CD14-positive monocyte (primary cell): ENCODE data around the gene CHMP1B. TPM values are rescaled to one million over a fixed set of nuclear protein-coding genes. Genes with fewer than 3 reads are reported as not detected.

Experiments
- DNase-seq, 3 donors: peaks; one replicate each; pipeline ENCODE4 v3.0.0-alpha.2; 2011 to 2022
- H2AFZ ChIP-seq: 2 replicates; pipeline ENCODE4 v1.6.0; 2012; ENCODE audit warnings: mild to moderate bottlenecking, low read depth, low read length, inconsistent platforms; ENCODE audit not compliant: insufficient read depth, poor library complexity, severe bottlenecking
- H3K27ac ChIP-seq, 2 donors: 1 replicate in 1 of 2; 2 replicates in 1 of 2; pipeline ENCODE4 v1.5.1; 2012 to 2013; ENCODE audit warnings: low read length in 2 of 2, control low read depth in 1 of 2, inconsistent platforms in 1 of 2, low read depth in 1 of 2, mild to moderate bottlenecking in 1 of 2
- H3K27me3 ChIP-seq, 2 donors: one replicate each; pipeline versions ENCODE4 v1.6.0 to v1.6.1; 2011 to 2013; ENCODE audit warnings: low read length in 2 of 2; ENCODE audit not compliant: control insufficient read depth in 2 of 2, insufficient read depth in 2 of 2
- H3K36me3 ChIP-seq, 2 donors: replicated peaks in 1 of 2; 1 replicate in 1 of 2; 2 replicates in 1 of 2; pipeline versions ENCODE4 v1.5.1 to v1.6.1; 2012 to 2013; ENCODE audit warnings: low read length in 2 of 2, control low read depth in 1 of 2, inconsistent platforms in 1 of 2, mild to moderate bottlenecking in 1 of 2; ENCODE audit not compliant: insufficient read depth in 2 of 2, control insufficient read depth in 1 of 2
- H3K4me1 ChIP-seq, 2 donors: 1 replicate in 1 of 2; 2 replicates in 1 of 2; pipeline versions ENCODE4 v1.5.1 to v1.6.1; 2012 to 2013; ENCODE audit warnings: low read length in 2 of 2, control low read depth in 1 of 2, inconsistent platforms in 1 of 2, mild to moderate bottlenecking in 1 of 2, moderate library complexity in 1 of 2; ENCODE audit not compliant: insufficient read depth in 2 of 2, control insufficient read depth in 1 of 2
- H3K4me2 ChIP-seq: replicated peaks from 2 replicates; pipeline ENCODE3; 2012; ENCODE audit warnings: low read length, moderate library complexity, mild to moderate bottlenecking; ENCODE audit not compliant: poor library complexity, severe bottlenecking; ENCODE audit errors: extremely low read depth
- H3K4me3 ChIP-seq, 3 experiments: fragments of 200-600 bp in 1 of 3; sonication (generic) in 1 of 3; replicated peaks in 1 of 3; 1 replicate in 2 of 3; 2 replicates in 1 of 3; pipeline ENCODE4 v1.5.1; 2011 to 2013; ENCODE audit warnings: low read length in 3 of 3, mild to moderate bottlenecking in 3 of 3, control low read depth in 2 of 3, low read depth in 2 of 3, inconsistent platforms in 1 of 3, moderate library complexity in 1 of 3
- H3K79me2 ChIP-seq: 2 replicates; pipeline ENCODE4 v1.6.0; 2012; ENCODE audit warnings: mild to moderate bottlenecking, control low read depth, inconsistent platforms, low read length, moderate library complexity; ENCODE audit not compliant: insufficient read depth
- H3K9ac ChIP-seq: 2 replicates; pipeline ENCODE4 v1.6.0; 2017; ENCODE audit warnings: low read length, mild to moderate bottlenecking; ENCODE audit not compliant: insufficient read depth, poor library complexity, severe bottlenecking
- H3K9me3 ChIP-seq, 2 donors: replicated peaks in 1 of 2; 1 replicate in 1 of 2; 2 replicates in 1 of 2; pipeline versions ENCODE4 v1.5.1 to v1.6.1; 2012 to 2013; ENCODE audit warnings: low read length in 2 of 2, control low read depth in 1 of 2; ENCODE audit not compliant: control insufficient read depth in 1 of 2, insufficient read depth in 1 of 2
- H4K20me1 ChIP-seq: 2 replicates; pipeline ENCODE4 v1.6.0; 2012; ENCODE audit warnings: mild to moderate bottlenecking, low read length, control low read depth, moderate library complexity; ENCODE audit not compliant: insufficient read depth
- H3K27ac Mint-ChIP-seq, 7 donors: one replicate each; pipeline ENCODE4 v1.8.0; 2020; ENCODE audit warnings: mild to moderate bottlenecking in 7 of 7, mixed read lengths in 7 of 7, moderate library complexity in 6 of 7, inconsistent platforms in 2 of 7
- H3K27me3 Mint-ChIP-seq, 3 donors: one replicate each; pipeline ENCODE4 v1.8.0; 2021 to 2022; ENCODE audit warnings: low read depth in 3 of 3, mild to moderate bottlenecking in 3 of 3, mixed read lengths in 3 of 3, moderate library complexity in 3 of 3, inconsistent platforms in 1 of 3
- H3K36me3 Mint-ChIP-seq, 2 donors: one replicate each; pipeline ENCODE4 v1.8.0; 2020; ENCODE audit warnings: mixed read lengths in 2 of 2, inconsistent platforms in 1 of 2, mild to moderate bottlenecking in 1 of 2
- H3K4me1 Mint-ChIP-seq: one replicate; pipeline ENCODE4 v1.8.0; 2020; ENCODE audit warnings: mild to moderate bottlenecking, mixed read lengths
- H3K4me3 Mint-ChIP-seq, 2 donors: one replicate each; pipeline ENCODE4 v1.8.0; 2020; ENCODE audit warnings: mild to moderate bottlenecking in 2 of 2, mixed read lengths in 2 of 2, moderate library complexity in 1 of 2
- H3K9me3 Mint-ChIP-seq, 7 donors: one replicate each; pipeline ENCODE4 v1.8.0; 2020 to 2022; ENCODE audit warnings: mixed read lengths in 7 of 7, mild to moderate bottlenecking in 6 of 7, moderate library complexity in 6 of 7, inconsistent platforms in 2 of 7
- WGBS: methylation state at CpG from one replicate; pipeline ENCODE4 v1.1.5; 2013; ENCODE audit warnings: missing lambda C conversion rate; ENCODE audit not compliant: insufficient coverage; 5-methylcytosine and 5-hydroxymethylcytosine counted together
- intact Hi-C, 2 donors: fragments of 100-400 bp; cut with micrococcal nuclease; formaldehyde crosslinking; loops; one replicate each; pipeline versions ENCODE4 v1.15.0 to v1.15.1; 2023
- polyA plus RNA-seq, 3 donors: library from polyadenylated mRNA; depleted of rRNA in 1 of 3; unstranded in 2 of 3; stranded (reverse) in 1 of 3; fragments of 300-500 nt in 2 of 3; fragments of >200 nt in 1 of 3; fragmentation: Illumina TruSeq in 2 of 3; gene quantifications; 1 replicate in 2 of 3; 2 replicates in 1 of 3; pipeline ENCODE4 v1.2.3, GENCODE V29; 2012 to 2021
- TF ChIP-seq, protein P1 (sequence below): fragments of 200-600 bp; IDR thresholded peaks from one replicate; pipeline ENCODE4 v1.8.0; 2022; ENCODE audit warnings: antibody characterized with exemption, mild to moderate bottlenecking

Gene CHMP1B
- polyA plus RNA-seq, 3 donors, result 95.2 to 182 (median 105) TPM

DNA sequence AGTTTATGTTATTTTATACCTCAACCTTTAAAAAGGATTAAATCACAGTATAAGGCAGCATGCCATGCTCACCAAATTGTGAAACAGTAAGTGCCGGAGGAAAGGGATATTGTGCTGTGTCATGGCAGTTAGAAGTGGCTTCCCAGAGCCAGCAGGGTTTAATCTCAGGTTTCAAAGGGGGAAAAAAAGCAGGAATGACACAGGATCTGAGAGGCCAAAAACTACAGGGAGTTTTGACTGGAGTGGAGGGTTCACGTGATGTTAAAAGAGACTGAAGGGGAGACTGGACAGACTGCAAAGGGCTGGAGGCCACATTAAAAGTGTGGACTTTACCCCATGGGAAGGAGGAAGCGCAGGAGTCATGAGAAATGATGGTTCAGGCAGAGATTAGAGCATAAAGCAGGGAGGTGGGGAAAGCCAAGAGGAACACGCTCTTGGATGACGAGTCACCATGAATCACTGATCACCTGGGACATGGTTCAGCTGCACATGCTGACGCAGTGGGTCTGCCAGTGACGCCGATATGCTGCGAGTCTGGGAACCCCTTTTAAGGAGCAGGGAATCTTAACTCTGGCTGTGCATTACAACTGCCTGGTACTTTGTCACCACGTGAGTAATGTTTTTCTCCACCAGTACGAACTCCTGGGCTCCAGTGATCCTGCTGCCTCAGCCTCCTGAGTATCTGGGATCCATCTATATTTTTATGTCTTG lies 6.1 kb downstream of the CHMP1B start:
- H3K27ac ChIP-seq, result peak overlapping the region; percentile 80 to 93
- peaks cover 40 to 64% of the 10 kb centered on the region in 2 donors for H3K4me1 ChIP-seq
- Mint-ChIP-seq H3K4me3 (peak overlapping the region; percentile 64 to 75), H3K9me3 (peaks cover 0 to 2% (median 0%) of the 10 kb centered on the region in 7 donors), H3K27ac (peak overlapping the region; percentile 94 to 99 (median 97)), H3K36me3 (peaks cover 7 to 20% of the 10 kb centered on the region in 2 donors), H3K27me3 (peaks cover 0 to 3% (median 0%) of the 10 kb centered on the region in 3 donors), H3K4me1 (peaks cover 54% of the 10 kb centered on the region)
- H2AFZ ChIP-seq, result no peak overlapping the region
- TF ChIP-seq, protein P1, sequence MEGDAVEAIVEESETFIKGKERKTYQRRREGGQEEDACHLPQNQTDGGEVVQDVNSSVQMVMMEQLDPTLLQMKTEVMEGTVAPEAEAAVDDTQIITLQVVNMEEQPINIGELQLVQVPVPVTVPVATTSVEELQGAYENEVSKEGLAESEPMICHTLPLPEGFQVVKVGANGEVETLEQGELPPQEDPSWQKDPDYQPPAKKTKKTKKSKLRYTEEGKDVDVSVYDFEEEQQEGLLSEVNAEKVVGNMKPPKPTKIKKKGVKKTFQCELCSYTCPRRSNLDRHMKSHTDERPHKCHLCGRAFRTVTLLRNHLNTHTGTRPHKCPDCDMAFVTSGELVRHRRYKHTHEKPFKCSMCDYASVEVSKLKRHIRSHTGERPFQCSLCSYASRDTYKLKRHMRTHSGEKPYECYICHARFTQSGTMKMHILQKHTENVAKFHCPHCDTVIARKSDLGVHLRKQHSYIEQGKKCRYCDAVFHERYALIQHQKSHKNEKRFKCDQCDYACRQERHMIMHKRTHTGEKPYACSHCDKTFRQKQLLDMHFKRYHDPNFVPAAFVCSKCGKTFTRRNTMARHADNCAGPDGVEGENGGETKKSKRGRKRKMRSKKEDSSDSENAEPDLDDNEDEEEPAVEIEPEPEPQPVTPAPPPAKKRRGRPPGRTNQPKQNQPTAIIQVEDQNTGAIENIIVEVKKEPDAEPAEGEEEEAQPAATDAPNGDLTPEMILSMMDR, result no peak
- WGBS, result 47% methylated on average over 9 of the region's 11 CpGs
- H4K20me1 ChIP-seq, result peaks cover 25% of the 10 kb centered on the region
- H3K79me2 ChIP-seq, result peaks cover 28% of the 10 kb centered on the region
- intact Hi-C loops, result loop anchor here in 1 of 2 donors (10.0 kb wide), 1 partner anchor 47 kb away; the partner anchor contains the start of gene MPPE1
- peak; percentile 90 to 98 (median 93) for DNase-seq
- peak overlapping the region in 1 of 3 experiments; percentile 38 for H3K4me3 ChIP-seq
- H3K4me2 ChIP-seq, result peak overlapping the region; percentile 48
- H3K36me3 ChIP-seq, result no peaks in the 10 kb centered on the region
- H3K9ac ChIP-seq, result peak overlapping the region; percentile 45
- H3K27me3 ChIP-seq, result no peaks in the 10 kb centered on the region
- H3K9me3 ChIP-seq, result no peaks in the 10 kb centered on the region

DNA sequence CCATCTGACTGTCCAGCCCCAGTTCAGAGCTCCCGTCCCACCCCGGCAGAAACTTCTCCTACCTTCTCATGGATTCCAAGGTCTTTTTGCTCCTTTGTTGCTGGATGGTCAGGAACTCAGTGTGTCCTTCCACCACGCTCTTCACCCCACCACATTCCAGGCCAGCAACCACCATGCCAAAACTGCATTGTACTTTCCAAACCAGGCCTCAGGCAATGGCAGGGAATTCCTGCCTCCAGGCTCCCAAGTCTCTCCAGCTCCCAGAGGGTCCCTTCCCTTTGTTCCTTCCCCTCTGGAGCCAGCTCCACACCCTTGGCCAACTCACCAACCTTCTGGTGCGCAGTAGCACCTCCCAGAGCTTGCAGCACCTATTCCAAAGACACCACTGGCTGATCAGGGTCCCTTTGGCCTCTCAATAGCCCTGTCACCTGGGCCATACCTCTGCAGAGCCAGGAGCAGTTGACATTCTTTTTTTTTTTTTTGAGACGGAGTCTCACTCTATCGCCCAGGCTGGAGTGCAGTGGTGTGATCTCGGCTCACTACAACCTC lies 8.1 kb downstream of the CHMP1B start:
- no peak overlapping the region for H3K4me3 Mint-ChIP-seq
- H3K27ac ChIP-seq, result no peak overlapping the region
- no peak for DNase-seq
- WGBS, result 94% methylated on average over 3 of the region's 7 CpGs
- peaks cover 0 to 2% (median 0%) of the 10 kb centered on the region in 7 donors for H3K9me3 Mint-ChIP-seq
- intact Hi-C loops, result loop anchor here in 1 of 2 donors (10.0 kb wide), 1 partner anchor 45 kb away; the partner anchor contains the start of gene MPPE1
- peaks cover 38% of the 10 kb centered on the region for H3K4me1 Mint-ChIP-seq
- no peak overlapping the region for H3K4me3 ChIP-seq
- peaks cover 11% of the 10 kb centered on the region for H4K20me1 ChIP-seq
- H3K27me3 Mint-ChIP-seq, result peaks cover 1 to 8% (median 6%) of the 10 kb centered on the region in 3 donors
- H3K27me3 ChIP-seq, result no peaks in the 10 kb centered on the region
- H3K4me2 ChIP-seq, result no peak overlapping the region
- no peak overlapping the region for H3K9ac ChIP-seq
- H3K27ac Mint-ChIP-seq, result peak overlapping the region in 2 of 7 donors; percentile 10 to 50
- TF ChIP-seq, protein P1, result no peak
- H2AFZ ChIP-seq, result no peak overlapping the region
- peaks cover 8% of the 10 kb centered on the region for H3K79me2 ChIP-seq
- peaks cover 32 to 47% of the 10 kb centered on the region in 2 donors for H3K4me1 ChIP-seq
- peaks cover 6 to 10% of the 10 kb centered on the region in 2 donors for H3K36me3 Mint-ChIP-seq
- no peaks in the 10 kb centered on the region for H3K9me3 ChIP-seq
- no peaks in the 10 kb centered on the region for H3K36me3 ChIP-seq
